Right atrium auricular region (tissue), 2 donors: ENCODE results near the gene CYBC1. TPM values are rescaled to one million over a fixed set of nuclear protein-coding genes. Genes with fewer than 3 reads are reported as not detected.

ENCODE experiments used
- DNase-seq: peaks from one replicate; pipeline ENCODE4 v3.0.0-alpha.2; 2019; ENCODE audit warnings: low spot score
- H3K27ac ChIP-seq, 2 donors: fragments of 200-600 bp; sonication (generic); 1 replicate in 1 of 2; 2 replicates in 1 of 2; pipeline ENCODE4 v1.5.1; 2016 to 2019
- H3K27me3 ChIP-seq, 2 donors: fragments of 200-600 bp; sonication (generic); one replicate each; pipeline versions ENCODE4 v1.5.1 to v1.6.0; 2017 to 2019
- H3K36me3 ChIP-seq: fragments of 200-600 bp; sonication (generic); one replicate; pipeline ENCODE4 v1.5.1; 2016
- H3K4me1 ChIP-seq, 2 donors: fragments of 200-600 bp; sonication (generic); one replicate each; pipeline versions ENCODE4 v1.5.1 to v1.6.0; 2017 to 2019
- H3K4me3 ChIP-seq, 2 donors: fragments of 200-600 bp; sonication (generic); 1 replicate in 1 of 2; 2 replicates in 1 of 2; pipeline ENCODE4 v1.5.1; 2017 to 2019; ENCODE audit warnings: mild to moderate bottlenecking in 1 of 2, moderate library complexity in 1 of 2
- H3K9me3 ChIP-seq, 2 donors: fragments of 200-600 bp; sonication (generic); one replicate each; pipeline ENCODE4 v1.5.1; 2019
- CTCF ChIP-seq, 2 donors: fragments of 200-600 bp; sonication (generic); IDR thresholded peaks; one replicate each; pipeline ENCODE4 v1.5.1; 2019; ENCODE audit warnings: antibody characterized with exemption in 2 of 2
- total RNA-seq, 2 donors: library from RNA; depleted of rRNA; stranded (reverse); fragments of >200 nt; gene quantifications; one replicate each; pipeline ENCODE4 v1.1.0, GENCODE V29; 2016

The CYBC1 gene
- total RNA-seq, 2 donors from 2014 or later, result 14.9 to 34.9 TPM

- H3K4me1 ChIP-seq, result peaks cover 0 to 11% of the 10 kb centered on the region in 2 donors
- no peak overlapping the region for H3K27ac ChIP-seq
- H3K27me3 ChIP-seq, result no peaks in the 10 kb centered on the region
- no peak for DNase-seq
- TF ChIP-seq CTCF (IDR thresholded peaks at IDR 0.05), result no peak
- no peaks in the 10 kb centered on the region for H3K9me3 ChIP-seq
- no peak overlapping the region for H3K4me3 ChIP-seq
- H3K36me3 ChIP-seq, result peaks cover 89% of the 10 kb centered on the region
Observed at GRCh38 chr17:82483836-82484235, 33.3 kb upstream of the CYBC1 start.

GRCh38 chr17:82483204-82483660, 32.7 kb upstream of the CYBC1 start:
- H3K27me3 ChIP-seq, result no peaks in the 10 kb centered on the region
- DNase-seq, result no peak
- TF ChIP-seq CTCF (IDR thresholded peaks at IDR 0.05), result no peak
- no peak overlapping the region for H3K27ac ChIP-seq
- peaks cover 95% of the 10 kb centered on the region for H3K36me3 ChIP-seq
- peaks cover 0 to 6% of the 10 kb centered on the region in 2 donors for H3K4me1 ChIP-seq
- no peak overlapping the region for H3K4me3 ChIP-seq
- no peaks in the 10 kb centered on the region for H3K9me3 ChIP-seq

GRCh38 chr17:82480318-82480717, 29.8 kb upstream of the CYBC1 start:
- no peak for DNase-seq
- no peaks in the 10 kb centered on the region for H3K9me3 ChIP-seq
- TF ChIP-seq CTCF (IDR thresholded peaks at IDR 0.05), result no peak
- H3K4me3 ChIP-seq, result no peak overlapping the region
- H3K27me3 ChIP-seq, result no peaks in the 10 kb centered on the region
- H3K36me3 ChIP-seq, result peaks cover 86% of the 10 kb centered on the region
- no peaks in the 10 kb centered on the region for H3K4me1 ChIP-seq
- no peak overlapping the region for H3K27ac ChIP-seq

- Histone ChIP-seq H3K4me3 (no peak overlapping the region), H3K27me3 (no peaks in the 10 kb centered on the region), H3K27ac (no peak overlapping the region), H3K36me3 (peaks cover 81% of the 10 kb centered on the region), H3K9me3 (no peaks in the 10 kb centered on the region), H3K4me1 (no peaks in the 10 kb centered on the region)
- no peak for DNase-seq
- no peak for TF ChIP-seq CTCF (IDR thresholded peaks at IDR 0.05)
Observed at GRCh38 chr17:82479602-82480001, 29.1 kb upstream of the CYBC1 start.

GRCh38 chr17:82477934-82478333, 27.4 kb upstream of the CYBC1 start:
- H3K27ac ChIP-seq, result no peak overlapping the region
- H3K9me3 ChIP-seq, result no peaks in the 10 kb centered on the region
- H3K4me3 ChIP-seq, result no peak overlapping the region
- TF ChIP-seq CTCF (IDR thresholded peaks at IDR 0.05), result no peak
- peaks cover 79% of the 10 kb centered on the region for H3K36me3 ChIP-seq
- no peaks in the 10 kb centered on the region for H3K27me3 ChIP-seq
- DNase-seq, result no peak
- H3K4me1 ChIP-seq, result no peaks in the 10 kb centered on the region

- no peak for DNase-seq
- no peaks in the 10 kb centered on the region for H3K4me1 ChIP-seq
- no peaks in the 10 kb centered on the region for H3K9me3 ChIP-seq
- no peak overlapping the region for H3K27ac ChIP-seq
- no peaks in the 10 kb centered on the region for H3K27me3 ChIP-seq
- H3K36me3 ChIP-seq, result peaks cover 72% of the 10 kb centered on the region
- no peak for TF ChIP-seq CTCF (IDR thresholded peaks at IDR 0.05)
- H3K4me3 ChIP-seq, result no peak overlapping the region
Observed at GRCh38 chr17:82475458-82475857, 24.9 kb upstream of the CYBC1 start.
